Neural crest cell (in vitro differentiated cells): ENCODE results near the gene C1orf232. TPM values are rescaled to one million over a fixed set of nuclear protein-coding genes. Genes with fewer than 3 reads are reported as not detected.

Source experiments
- DNase-seq: peaks from one replicate; pipeline ENCODE4 v3.0.0; 2021; ENCODE audit warnings: low read depth, mixed read lengths, low spot score
- H3K27ac Mint-ChIP-seq: one replicate; pipeline ENCODE4 v1.8.0; 2021; ENCODE audit warnings: mild to moderate bottlenecking, mixed read lengths; ENCODE audit not compliant: unreplicated experiment
- H3K27me3 Mint-ChIP-seq: 2 replicates; pipeline ENCODE4 v1.8.0; 2021; ENCODE audit warnings: low read depth, mild to moderate bottlenecking, mixed read lengths
- H3K36me3 Mint-ChIP-seq: 2 replicates; pipeline ENCODE4 v1.8.0; 2021; ENCODE audit warnings: low read depth, mild to moderate bottlenecking, mixed read lengths
- H3K4me1 Mint-ChIP-seq: 2 replicates; pipeline ENCODE4 v1.8.0; 2021; ENCODE audit warnings: mixed read lengths
- H3K4me3 Mint-ChIP-seq: one replicate; pipeline ENCODE4 v1.8.0; 2021; ENCODE audit warnings: mild to moderate bottlenecking, mixed read lengths
- H3K9me3 Mint-ChIP-seq: 2 replicates; pipeline ENCODE4 v1.8.0; 2021; ENCODE audit warnings: mixed read lengths
- long read RNA-seq: library from polyadenylated mRNA; unstranded; transcript quantifications from one replicate; pipeline ENCODE4 v2.0.0, GENCODE V29; 2020
- total RNA-seq: library from RNA; stranded (reverse); gene quantifications from 2 replicates; pipeline ENCODE4 v1.2.1, GENCODE V29; 2021
- TF ChIP-seq, protein P1 (sequence below): fragments of 200-600 bp; sonication (generic); conservative IDR thresholded peaks from 2 replicates; pipeline ENCODE4 v1.5.0; 2021; ENCODE audit warnings: antibody characterized with exemption, mild to moderate bottlenecking

Gene C1orf232
- not detected in 2 replicates for total RNA-seq
- long read RNA-seq = 0 reads

GRCh38 chr1:26168410-26169197 lies at the start of gene C1orf232:
TSS of gene C1orf232 (minus strand) at chr1:26168963. CDS start at chr1:26168499, 464 bp downstream.
- H3K9me3 Mint-ChIP-seq = no peaks in the 10 kb centered on the region
- peaks cover 38% of the 10 kb centered on the region for H3K4me1 Mint-ChIP-seq
- TF ChIP-seq, protein P1, sequence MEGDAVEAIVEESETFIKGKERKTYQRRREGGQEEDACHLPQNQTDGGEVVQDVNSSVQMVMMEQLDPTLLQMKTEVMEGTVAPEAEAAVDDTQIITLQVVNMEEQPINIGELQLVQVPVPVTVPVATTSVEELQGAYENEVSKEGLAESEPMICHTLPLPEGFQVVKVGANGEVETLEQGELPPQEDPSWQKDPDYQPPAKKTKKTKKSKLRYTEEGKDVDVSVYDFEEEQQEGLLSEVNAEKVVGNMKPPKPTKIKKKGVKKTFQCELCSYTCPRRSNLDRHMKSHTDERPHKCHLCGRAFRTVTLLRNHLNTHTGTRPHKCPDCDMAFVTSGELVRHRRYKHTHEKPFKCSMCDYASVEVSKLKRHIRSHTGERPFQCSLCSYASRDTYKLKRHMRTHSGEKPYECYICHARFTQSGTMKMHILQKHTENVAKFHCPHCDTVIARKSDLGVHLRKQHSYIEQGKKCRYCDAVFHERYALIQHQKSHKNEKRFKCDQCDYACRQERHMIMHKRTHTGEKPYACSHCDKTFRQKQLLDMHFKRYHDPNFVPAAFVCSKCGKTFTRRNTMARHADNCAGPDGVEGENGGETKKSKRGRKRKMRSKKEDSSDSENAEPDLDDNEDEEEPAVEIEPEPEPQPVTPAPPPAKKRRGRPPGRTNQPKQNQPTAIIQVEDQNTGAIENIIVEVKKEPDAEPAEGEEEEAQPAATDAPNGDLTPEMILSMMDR = no peak
- peak within 1 kb of the TSS; percentile 90 for H3K4me3 Mint-ChIP-seq
- H3K27me3 Mint-ChIP-seq = no peaks in the 10 kb centered on the region
- H3K36me3 Mint-ChIP-seq = no peaks in the 10 kb centered on the region
- H3K27ac Mint-ChIP-seq = peak within 1 kb of the TSS; percentile 89
- DNase-seq = peak; percentile 45

DNA sequence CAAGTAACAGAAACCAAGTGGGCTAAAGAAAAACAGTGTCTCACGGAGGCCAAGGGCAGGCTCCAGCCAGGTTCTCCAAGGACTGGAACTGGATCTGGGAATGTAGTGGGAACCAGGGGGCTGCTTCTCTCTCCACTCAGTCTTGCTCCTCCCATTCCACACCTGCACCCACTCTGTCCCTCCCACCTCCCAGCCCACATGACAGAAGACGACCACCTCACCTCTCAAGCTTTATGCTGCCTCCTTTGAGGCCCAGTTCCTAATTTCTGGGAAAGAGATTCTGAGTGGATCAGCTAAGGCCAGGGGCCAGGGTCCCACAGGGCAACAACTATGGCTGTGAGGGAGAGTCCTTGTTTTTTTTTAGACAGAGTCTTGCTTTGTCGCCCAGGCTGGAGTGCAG lies 46.5 kb upstream of the C1orf232 start:
- Mint-ChIP-seq H3K36me3 (no peaks in the 10 kb centered on the region), H3K4me3 (no peak overlapping the region), H3K4me1 (peaks cover 5% of the 10 kb centered on the region), H3K27ac (no peak overlapping the region), H3K9me3 (no peaks in the 10 kb centered on the region), H3K27me3 (no peaks in the 10 kb centered on the region)
- no peak for DNase-seq
- TF ChIP-seq, protein P1 = no peak

DNA sequence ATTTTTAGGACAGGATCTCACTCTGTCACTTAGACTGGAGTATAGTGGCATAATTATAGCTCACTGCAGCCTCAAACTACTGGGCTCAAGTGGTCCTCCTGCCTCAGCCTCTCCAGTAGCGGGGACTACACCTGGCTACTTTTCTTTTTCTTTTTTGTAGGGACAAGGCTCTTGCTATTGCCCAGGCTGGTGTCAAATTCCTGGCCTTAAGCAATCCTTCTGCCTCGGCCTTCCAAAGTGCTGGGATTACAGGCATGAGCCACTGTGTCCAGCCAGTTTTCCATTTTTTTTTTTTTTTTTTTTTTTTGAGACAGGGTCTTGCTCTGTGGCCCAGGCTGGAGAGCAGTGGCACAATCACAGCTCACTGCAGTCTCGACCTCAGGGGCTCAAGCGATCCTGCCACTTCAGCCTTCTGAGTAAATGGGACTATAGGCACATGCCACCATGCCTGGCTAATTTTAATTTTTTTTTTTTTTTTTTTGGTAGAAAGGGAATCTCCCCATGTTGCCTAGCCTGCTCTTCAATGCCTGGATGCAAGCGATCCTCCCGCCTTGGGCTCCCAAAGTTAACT lies 44.7 kb upstream of the C1orf232 start:
- H3K9me3 Mint-ChIP-seq = no peaks in the 10 kb centered on the region
- no peak for DNase-seq
- TF ChIP-seq, protein P1 = no peak
- no peaks in the 10 kb centered on the region for H3K27me3 Mint-ChIP-seq
- no peaks in the 10 kb centered on the region for H3K36me3 Mint-ChIP-seq
- H3K27ac Mint-ChIP-seq = no peak overlapping the region
- no peaks in the 10 kb centered on the region for H3K4me1 Mint-ChIP-seq
- no peak overlapping the region for H3K4me3 Mint-ChIP-seq

DNA sequence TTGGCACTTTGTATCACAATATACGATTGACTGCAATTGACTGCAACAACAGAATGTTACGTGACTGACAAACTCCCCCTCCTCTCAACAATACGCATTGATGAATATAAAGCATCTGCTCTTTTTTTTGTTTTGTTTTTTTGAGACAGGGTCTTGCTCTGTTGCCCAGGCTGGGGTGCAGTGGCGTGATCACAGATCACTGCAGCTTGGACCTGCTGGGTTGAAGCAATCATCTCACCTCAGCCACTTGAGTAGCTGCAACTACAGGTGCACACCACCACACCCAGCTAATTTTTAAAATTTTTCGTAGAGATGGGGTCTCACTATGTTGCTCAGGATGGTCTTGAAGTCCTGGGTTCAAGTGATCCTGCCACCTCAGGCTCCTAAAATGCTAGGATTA lies 44.0 kb upstream of the C1orf232 start:
- H3K9me3 Mint-ChIP-seq = no peaks in the 10 kb centered on the region
- no peak overlapping the region for H3K27ac Mint-ChIP-seq
- no peak overlapping the region for H3K4me3 Mint-ChIP-seq
- H3K27me3 Mint-ChIP-seq = no peaks in the 10 kb centered on the region
- H3K4me1 Mint-ChIP-seq = no peaks in the 10 kb centered on the region
- no peak for DNase-seq
- TF ChIP-seq, protein P1 = no peak
- H3K36me3 Mint-ChIP-seq = no peaks in the 10 kb centered on the region

DNA sequence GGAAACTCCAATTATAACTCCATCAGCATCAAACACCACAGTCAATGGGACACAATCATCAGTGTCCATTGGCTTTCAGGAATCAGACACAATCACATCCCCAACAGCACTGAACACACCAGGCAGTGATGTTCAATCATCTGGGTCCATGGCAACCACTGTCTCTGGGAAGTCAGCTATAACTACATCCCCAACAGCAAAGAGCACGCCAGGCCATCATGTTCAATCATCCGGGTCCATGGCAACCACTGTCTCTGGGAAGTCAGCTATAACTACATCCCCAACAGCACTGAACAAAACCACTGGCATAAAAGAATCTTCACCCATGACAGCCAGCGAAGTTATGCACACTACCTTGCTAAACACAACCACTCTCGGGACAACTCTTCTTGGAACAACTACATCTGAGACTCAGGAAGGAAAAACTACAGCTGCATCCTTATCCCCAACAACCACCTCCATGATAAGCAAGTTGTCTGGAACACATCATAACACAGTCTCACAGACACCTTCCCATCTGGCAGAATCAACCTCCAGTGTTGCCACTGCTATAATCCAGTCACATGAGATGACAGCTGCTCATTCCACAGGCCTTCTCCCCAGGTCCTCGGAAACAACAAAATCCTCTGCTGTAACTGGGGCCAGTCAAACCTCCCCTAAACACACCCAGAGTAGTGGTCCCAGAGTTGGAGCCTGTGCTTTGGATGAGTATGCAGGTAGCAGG lies 41.5 kb upstream of the C1orf232 start:
- no peaks in the 10 kb centered on the region for H3K9me3 Mint-ChIP-seq
- no peak overlapping the region for H3K4me3 Mint-ChIP-seq
- H3K36me3 Mint-ChIP-seq = no peaks in the 10 kb centered on the region
- no peaks in the 10 kb centered on the region for H3K27me3 Mint-ChIP-seq
- TF ChIP-seq, protein P1 = no peak
- DNase-seq = no peak
- H3K4me1 Mint-ChIP-seq = no peaks in the 10 kb centered on the region
- no peak overlapping the region for H3K27ac Mint-ChIP-seq
